ENCODE data around the gene PRG2.

DNA sequence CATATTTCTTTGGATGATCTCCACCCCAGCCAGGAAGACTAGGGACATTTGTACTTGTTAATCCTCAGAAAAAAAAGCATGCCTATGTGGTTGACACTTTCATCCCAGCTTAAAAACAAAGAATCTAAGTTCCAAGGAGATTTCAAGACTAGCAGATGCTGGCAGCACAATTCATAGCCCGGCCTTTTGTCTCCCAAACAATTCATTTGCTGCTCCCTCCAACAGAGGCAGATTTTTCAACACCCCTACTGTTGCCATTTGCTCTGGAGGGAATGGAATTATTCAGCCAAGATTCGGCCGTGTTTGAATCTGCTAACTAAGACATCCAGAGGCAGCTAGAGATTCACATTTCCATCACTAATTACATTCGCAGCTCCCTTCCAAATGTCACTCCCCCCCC, 37.0 kb downstream of the PRG2 start:
- TF ChIP-seq POLR2A (IDR thresholded peaks at IDR 0.05): no peak
- TF ChIP-seq, protein P1, sequence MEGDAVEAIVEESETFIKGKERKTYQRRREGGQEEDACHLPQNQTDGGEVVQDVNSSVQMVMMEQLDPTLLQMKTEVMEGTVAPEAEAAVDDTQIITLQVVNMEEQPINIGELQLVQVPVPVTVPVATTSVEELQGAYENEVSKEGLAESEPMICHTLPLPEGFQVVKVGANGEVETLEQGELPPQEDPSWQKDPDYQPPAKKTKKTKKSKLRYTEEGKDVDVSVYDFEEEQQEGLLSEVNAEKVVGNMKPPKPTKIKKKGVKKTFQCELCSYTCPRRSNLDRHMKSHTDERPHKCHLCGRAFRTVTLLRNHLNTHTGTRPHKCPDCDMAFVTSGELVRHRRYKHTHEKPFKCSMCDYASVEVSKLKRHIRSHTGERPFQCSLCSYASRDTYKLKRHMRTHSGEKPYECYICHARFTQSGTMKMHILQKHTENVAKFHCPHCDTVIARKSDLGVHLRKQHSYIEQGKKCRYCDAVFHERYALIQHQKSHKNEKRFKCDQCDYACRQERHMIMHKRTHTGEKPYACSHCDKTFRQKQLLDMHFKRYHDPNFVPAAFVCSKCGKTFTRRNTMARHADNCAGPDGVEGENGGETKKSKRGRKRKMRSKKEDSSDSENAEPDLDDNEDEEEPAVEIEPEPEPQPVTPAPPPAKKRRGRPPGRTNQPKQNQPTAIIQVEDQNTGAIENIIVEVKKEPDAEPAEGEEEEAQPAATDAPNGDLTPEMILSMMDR (IDR thresholded peaks at IDR 0.05 in 8 of 11, conservative IDR thresholded peaks at IDR 0.05 in 3 of 11): no peak
- no peak for TF ChIP-seq POLR2AphosphoS5 (IDR thresholded peaks at IDR 0.05)

Measured in spleen (tissue), 7 donors.